ENCODE measurements around the gene LHX4.

Gene LHX4

GRCh38 chr1:180271272-180272255 is 41.5 kb downstream of the LHX4 start:
- DNase-seq (ENCODE audit: low read depth): no peak

- DNase-seq (ENCODE audit: low read depth): no peak
These were observed 42.3 kb downstream of the LHX4 start for GRCh38 chr1:180272395-180272794.

- DNase-seq (ENCODE audit: low read depth): no peak
These were observed 43.0 kb downstream of the LHX4 start for GRCh38 chr1:180273066-180273465.

GRCh38 chr1:180274221-180274620 is 44.2 kb downstream of the LHX4 start:
- no peak for DNase-seq (ENCODE audit: low read depth)

GRCh38 chr1:180275726-180276125 is 45.7 kb downstream of the LHX4 start:
- no peak for DNase-seq (ENCODE audit: low read depth)

GRCh38 chr1:180277476-180278193 is 47.6 kb downstream of the LHX4 start:
- no peak for DNase-seq (ENCODE audit: low read depth)

GRCh38 chr1:180278194-180278515 is 48.1 kb downstream of the LHX4 start:
- DNase-seq (ENCODE audit: low read depth): no peak

- DNase-seq (ENCODE audit: low read depth): no peak
These were observed 48.7 kb downstream of the LHX4 start for GRCh38 chr1:180278596-180279395.

GRCh38 chr1:180279651-180280050 is 49.6 kb downstream of the LHX4 start:
- DNase-seq (ENCODE audit: low read depth): no peak

GRCh38 chr1:180280617-180281016 is 50.6 kb downstream of the LHX4 start:
- DNase-seq (ENCODE audit: low read depth): no peak

GRCh38 chr1:180281490-180281889 is 51.4 kb downstream of the LHX4 start:
- no peak for DNase-seq (ENCODE audit: low read depth)

GRCh38 chr1:180282401-180283044 is 52.5 kb downstream of the LHX4 start:
- DNase-seq (ENCODE audit: low read depth): no peak

GRCh38 chr1:180283098-180283497 is 53.0 kb downstream of the LHX4 start:
- DNase-seq (ENCODE audit: low read depth): no peak

- no peak for DNase-seq (ENCODE audit: low read depth)
These were observed 56.4 kb downstream of the LHX4 start for GRCh38 chr1:180286417-180286816.

- DNase-seq (ENCODE audit: low read depth): no peak
These were observed 58.1 kb downstream of the LHX4 start for GRCh38 chr1:180287988-180288705.

GRCh38 chr1:180288940-180289339 is 58.9 kb downstream of the LHX4 start:
- DNase-seq (ENCODE audit: low read depth): no peak

- no peak for DNase-seq (ENCODE audit: low read depth)
These were observed 60.4 kb downstream of the LHX4 start for GRCh38 chr1:180290265-180291001.

GRCh38 chr1:180291004-180291403 is 60.9 kb downstream of the LHX4 start:
- no peak for DNase-seq (ENCODE audit: low read depth)

- DNase-seq (ENCODE audit: low read depth): no peak
These were observed 64.6 kb downstream of the LHX4 start for GRCh38 chr1:180294711-180295110.

- no peak for DNase-seq (ENCODE audit: low read depth)
These were observed 65.9 kb downstream of the LHX4 start for GRCh38 chr1:180295999-180296398.

All from HS-5 (cell line).